ENCODE results near the gene HORMAD2. TPM values are rescaled to one million over a fixed set of nuclear protein-coding genes. Genes with fewer than 3 reads are reported as not detected.
"Not testable (repeated sequence)": the region's sequence is repeated elsewhere in the genome, so short reads cannot be mapped to it uniquely, and the experiment has no call there.

Gene HORMAD2
- total RNA-seq, 1 donor from 2014 or later: not detected

DNA sequence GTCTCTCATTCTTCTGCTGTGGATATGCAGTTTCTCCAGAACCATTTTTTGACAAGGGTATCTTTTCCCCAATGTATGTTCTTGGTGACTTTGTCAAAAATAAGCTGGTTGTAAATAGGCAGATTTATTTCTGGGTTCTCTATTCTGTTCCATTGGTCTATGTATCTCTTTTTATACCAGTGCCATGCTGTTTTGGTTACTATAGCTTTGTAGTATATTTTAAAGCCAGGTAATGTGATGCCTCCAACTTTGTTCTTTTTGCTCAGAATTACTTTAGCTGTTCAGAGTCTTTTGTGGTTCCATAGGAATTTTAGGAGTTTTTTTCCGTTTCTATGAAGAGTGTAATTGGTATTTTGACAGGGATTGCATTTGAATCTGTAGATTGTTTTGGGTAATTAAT, 12.4 kb downstream of the HORMAD2 start:
- Mint-ChIP-seq H3K9me3 (peaks cover 32% of the 10 kb centered on the region), H3K27me3 (ENCODE audit: low read depth) (peaks cover 4% of the 10 kb centered on the region), H3K36me3 (peaks cover 3% of the 10 kb centered on the region), H3K27ac (no peak overlapping the region), H3K4me3 (no peak overlapping the region), H3K4me1 (no peaks in the 10 kb centered on the region)
- TF ChIP-seq, protein P1, sequence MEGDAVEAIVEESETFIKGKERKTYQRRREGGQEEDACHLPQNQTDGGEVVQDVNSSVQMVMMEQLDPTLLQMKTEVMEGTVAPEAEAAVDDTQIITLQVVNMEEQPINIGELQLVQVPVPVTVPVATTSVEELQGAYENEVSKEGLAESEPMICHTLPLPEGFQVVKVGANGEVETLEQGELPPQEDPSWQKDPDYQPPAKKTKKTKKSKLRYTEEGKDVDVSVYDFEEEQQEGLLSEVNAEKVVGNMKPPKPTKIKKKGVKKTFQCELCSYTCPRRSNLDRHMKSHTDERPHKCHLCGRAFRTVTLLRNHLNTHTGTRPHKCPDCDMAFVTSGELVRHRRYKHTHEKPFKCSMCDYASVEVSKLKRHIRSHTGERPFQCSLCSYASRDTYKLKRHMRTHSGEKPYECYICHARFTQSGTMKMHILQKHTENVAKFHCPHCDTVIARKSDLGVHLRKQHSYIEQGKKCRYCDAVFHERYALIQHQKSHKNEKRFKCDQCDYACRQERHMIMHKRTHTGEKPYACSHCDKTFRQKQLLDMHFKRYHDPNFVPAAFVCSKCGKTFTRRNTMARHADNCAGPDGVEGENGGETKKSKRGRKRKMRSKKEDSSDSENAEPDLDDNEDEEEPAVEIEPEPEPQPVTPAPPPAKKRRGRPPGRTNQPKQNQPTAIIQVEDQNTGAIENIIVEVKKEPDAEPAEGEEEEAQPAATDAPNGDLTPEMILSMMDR (IDR thresholded peaks at IDR 0.05; ENCODE audit: unreplicated experiment): no peak
- DNase-seq (ENCODE audit: low spot score in 2 of 2, unreplicated experiment in 2 of 2): no peak

DNA sequence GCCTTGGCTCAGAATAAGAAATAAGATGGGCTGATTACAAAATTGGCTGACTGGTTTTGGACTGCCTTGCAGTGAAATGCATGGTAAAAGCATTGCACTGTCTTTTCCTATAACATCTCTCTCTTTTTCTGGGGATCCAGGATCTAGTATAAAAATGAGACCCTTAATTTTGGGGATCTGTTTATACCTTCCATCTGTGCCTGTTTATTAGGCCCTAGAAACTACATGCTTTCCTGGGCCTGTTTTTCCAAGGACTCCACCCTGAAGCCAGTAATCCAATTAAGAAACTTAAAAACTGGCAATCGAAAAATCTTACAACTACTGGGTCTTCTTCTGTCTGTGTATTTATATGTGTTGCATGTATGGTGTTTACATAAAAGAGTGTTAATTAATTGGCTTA, 14.5 kb downstream of the HORMAD2 start:
- Mint-ChIP-seq H3K9me3 (peaks cover 32% of the 10 kb centered on the region), H3K36me3 (peaks cover 3% of the 10 kb centered on the region), H3K4me3 (no peak overlapping the region), H3K27ac (no peak overlapping the region), H3K4me1 (no peaks in the 10 kb centered on the region), H3K27me3 (ENCODE audit: low read depth) (peaks cover 4% of the 10 kb centered on the region)
- TF ChIP-seq, protein P1 (IDR thresholded peaks at IDR 0.05; ENCODE audit: unreplicated experiment): no peak
- DNase-seq (ENCODE audit: low spot score in 2 of 2, unreplicated experiment in 2 of 2): no peak

DNA sequence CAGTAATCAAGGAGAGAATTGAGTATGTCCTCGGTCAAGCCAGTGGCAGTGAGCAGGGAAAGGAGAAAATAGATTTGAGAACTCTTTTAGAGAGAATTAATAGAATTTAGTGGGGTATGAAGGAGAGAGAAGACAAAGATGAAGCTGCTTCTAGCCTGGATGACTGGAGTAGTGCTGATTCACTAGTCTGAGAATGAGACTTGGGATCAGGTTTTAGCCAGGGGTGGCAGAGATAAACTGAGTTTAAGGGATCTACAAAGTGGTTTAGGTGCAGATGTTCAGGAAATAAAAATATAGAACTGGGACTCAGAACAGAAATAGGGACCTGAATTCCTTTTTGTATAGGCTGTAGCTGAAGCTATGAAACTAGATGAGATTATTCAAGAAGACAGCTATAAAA, 17.6 kb downstream of the HORMAD2 start:
- H3K27ac Mint-ChIP-seq: no peak overlapping the region
- peaks cover 3% of the 10 kb centered on the region for H3K36me3 Mint-ChIP-seq
- DNase-seq (ENCODE audit: low spot score in 2 of 2, unreplicated experiment in 2 of 2): no peak
- H3K27me3 Mint-ChIP-seq (ENCODE audit: low read depth): peaks cover 6% of the 10 kb centered on the region
- TF ChIP-seq, protein P1 (IDR thresholded peaks at IDR 0.05; ENCODE audit: unreplicated experiment): no peak
- no peaks in the 10 kb centered on the region for H3K4me1 Mint-ChIP-seq
- H3K4me3 Mint-ChIP-seq: no peak overlapping the region
- H3K9me3 Mint-ChIP-seq: peaks cover 29% of the 10 kb centered on the region

DNA sequence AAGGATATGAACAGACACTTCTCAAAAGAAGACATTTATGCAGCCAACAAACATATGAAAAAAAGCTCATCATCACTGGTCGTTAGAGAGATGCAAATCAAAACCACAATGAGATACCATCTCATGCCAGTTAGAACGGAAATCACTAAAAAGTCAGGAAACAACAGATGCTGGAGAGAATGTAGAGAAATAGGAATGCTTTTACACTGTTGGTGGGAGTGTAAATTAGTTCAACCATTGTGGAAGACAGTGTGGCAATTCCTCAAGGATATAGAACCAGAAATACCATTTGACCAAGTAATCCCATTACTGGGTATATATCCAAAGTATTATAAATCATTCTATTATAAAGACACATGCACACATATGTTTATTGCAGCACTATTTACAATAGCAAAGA, 20.5 kb downstream of the HORMAD2 start:
- H3K27me3 Mint-ChIP-seq (ENCODE audit: low read depth); H3K4me3 Mint-ChIP-seq; H3K36me3 Mint-ChIP-seq; H3K4me1 Mint-ChIP-seq; H3K27ac Mint-ChIP-seq; H3K9me3 Mint-ChIP-seq; DNase-seq (ENCODE audit: low spot score in 2 of 2, unreplicated experiment in 2 of 2): not testable (repeated sequence)

DNA sequence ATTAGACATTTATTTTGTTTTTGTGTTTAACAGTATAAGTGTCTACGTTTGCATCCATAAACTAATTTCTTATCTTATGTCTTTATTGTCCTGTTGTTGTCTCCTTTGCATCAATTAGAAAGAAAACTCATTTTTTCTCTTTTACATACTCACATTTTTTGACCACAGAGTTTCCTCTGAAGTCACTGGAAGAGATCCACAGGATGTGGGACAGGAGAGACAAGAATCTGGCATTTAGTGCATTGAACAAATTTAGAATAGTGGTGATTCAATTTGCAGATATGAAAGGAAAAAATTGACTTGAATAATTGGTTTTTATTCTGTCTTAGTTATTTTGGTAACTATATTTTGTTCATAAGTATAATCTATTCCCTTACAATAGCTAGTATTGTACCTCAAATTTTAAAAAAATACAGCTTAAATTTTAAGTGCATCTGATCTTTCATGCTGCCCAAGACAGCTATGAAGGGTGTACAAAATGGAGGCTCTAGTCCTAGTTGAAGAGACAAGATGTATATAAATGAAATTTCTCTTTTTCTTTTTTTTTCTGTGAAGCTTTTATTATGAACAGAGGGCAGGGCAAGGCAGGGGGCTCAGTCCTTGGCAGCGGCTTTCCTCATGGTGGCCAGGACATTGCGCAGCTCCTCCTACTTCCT, 24.4 kb downstream of the HORMAD2 start:
- TF ChIP-seq, protein P1 (IDR thresholded peaks at IDR 0.05; ENCODE audit: unreplicated experiment): no peak
- H3K36me3 Mint-ChIP-seq: no peaks in the 10 kb centered on the region

DNA sequence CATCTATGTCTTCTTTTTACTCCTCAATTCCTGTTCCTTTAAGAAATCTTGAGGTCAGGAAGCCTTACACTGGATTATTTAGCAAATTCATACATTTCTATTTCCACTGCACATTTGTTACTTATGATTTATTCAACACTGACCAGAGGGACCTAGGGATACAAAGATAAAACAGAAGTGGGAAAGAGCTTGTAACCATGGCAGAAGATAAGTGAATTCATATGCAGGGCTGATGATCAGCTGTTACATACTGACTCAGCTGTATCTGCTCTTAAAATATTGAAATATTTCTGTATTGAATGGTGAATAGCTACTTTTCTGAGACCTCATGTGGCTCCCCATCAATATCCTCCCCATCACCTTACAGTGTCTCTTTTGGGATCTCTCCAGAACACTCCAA, 25.2 kb downstream of the HORMAD2 start:
- Mint-ChIP-seq H3K4me3 (no peak overlapping the region), H3K4me1 (no peaks in the 10 kb centered on the region), H3K27me3 (ENCODE audit: low read depth) (peaks cover 4% of the 10 kb centered on the region), H3K27ac (no peak overlapping the region), H3K36me3 (no peaks in the 10 kb centered on the region), H3K9me3 (no peaks in the 10 kb centered on the region)
- TF ChIP-seq, protein P1 (IDR thresholded peaks at IDR 0.05; ENCODE audit: unreplicated experiment): no peak
- no peak for DNase-seq (ENCODE audit: low spot score in 2 of 2, unreplicated experiment in 2 of 2)

More for the DNA sequence above, 24.4 kb downstream of the HORMAD2 start:
- Mint-ChIP-seq H3K27ac (no peak overlapping the region), H3K27me3 (ENCODE audit: low read depth) (peaks cover 7% of the 10 kb centered on the region), H3K4me1 (no peaks in the 10 kb centered on the region), H3K9me3 (no peaks in the 10 kb centered on the region), H3K4me3 (no peak overlapping the region)
- no peak for DNase-seq (ENCODE audit: low spot score in 2 of 2, unreplicated experiment in 2 of 2)
